Inflammatory macrophage treated with lipopolysaccharide for 4 hours (primary cell): Measurements from ENCODE around the gene PXDC1.
"Not testable (repeated sequence)": the region's sequence is repeated elsewhere in the genome, so short reads cannot be mapped to it uniquely, and the experiment has no call there.

Experiments
- DNase-seq: peaks from one replicate; pipeline ENCODE4 v3.0.0-alpha.2; 2020

PXDC1 gene

GRCh38 chr6:3762359-3762758 is 10.8 kb upstream of the PXDC1 start:
- DNase-seq, result no peak

DNA sequence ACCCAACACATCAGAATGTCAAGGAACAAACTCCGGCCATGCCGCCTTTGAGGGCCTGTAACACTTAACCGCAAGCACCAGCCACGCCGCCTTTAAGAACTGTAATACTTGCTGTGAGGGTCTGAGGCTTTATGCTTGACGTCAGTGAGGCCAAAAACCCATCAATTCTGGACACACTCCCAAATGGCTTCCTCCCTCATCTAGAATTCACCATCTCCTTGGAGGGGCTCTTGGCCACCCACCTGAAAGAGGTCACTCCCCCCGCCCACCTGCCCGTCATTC is 10.4 kb upstream of the PXDC1 start:
- DNase-seq, result no peak

DNA sequence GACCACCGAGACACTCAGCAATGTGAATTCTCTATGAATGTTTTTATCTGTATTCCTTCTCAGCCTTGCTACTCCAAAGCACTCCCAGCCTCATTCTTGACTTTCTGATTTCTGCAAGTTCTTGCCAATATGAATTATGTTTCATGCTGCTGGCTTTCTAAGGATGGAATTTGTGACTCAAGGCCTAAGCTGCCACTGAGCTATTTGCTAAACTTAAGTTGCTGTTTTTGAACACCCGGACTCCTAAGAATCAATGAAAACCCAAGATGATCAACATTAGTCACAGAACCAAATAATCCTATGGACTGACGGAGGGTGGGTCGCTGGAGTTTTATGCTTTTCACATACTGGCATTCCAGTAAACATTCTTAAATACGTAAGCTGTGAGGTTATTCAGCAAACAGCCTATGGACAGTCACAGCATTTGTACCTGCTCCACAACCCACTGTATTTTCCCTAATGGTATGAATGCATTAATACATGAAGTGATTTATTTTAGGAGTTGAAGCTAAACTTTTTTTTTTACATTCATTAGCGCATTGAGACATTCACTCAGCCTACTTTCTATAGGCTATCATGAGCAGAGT is 8.2 kb upstream of the PXDC1 start:
- no peak for DNase-seq

DNA sequence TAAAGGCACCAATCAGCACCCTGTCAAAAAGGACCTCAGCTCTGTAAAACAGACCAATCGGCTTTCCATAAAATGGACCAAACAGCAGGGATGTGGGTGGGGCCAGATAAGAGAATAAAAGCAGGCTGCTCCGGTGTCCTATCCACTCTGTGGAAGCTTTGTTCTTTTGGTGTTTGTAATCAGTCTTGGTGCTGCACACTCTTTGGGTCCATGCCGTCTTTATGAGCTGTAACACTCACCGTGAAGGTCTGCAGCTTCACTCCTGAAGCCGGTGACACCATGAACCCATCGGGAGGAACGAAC is 7.3 kb upstream of the PXDC1 start:
- DNase-seq, result no peak

DNA sequence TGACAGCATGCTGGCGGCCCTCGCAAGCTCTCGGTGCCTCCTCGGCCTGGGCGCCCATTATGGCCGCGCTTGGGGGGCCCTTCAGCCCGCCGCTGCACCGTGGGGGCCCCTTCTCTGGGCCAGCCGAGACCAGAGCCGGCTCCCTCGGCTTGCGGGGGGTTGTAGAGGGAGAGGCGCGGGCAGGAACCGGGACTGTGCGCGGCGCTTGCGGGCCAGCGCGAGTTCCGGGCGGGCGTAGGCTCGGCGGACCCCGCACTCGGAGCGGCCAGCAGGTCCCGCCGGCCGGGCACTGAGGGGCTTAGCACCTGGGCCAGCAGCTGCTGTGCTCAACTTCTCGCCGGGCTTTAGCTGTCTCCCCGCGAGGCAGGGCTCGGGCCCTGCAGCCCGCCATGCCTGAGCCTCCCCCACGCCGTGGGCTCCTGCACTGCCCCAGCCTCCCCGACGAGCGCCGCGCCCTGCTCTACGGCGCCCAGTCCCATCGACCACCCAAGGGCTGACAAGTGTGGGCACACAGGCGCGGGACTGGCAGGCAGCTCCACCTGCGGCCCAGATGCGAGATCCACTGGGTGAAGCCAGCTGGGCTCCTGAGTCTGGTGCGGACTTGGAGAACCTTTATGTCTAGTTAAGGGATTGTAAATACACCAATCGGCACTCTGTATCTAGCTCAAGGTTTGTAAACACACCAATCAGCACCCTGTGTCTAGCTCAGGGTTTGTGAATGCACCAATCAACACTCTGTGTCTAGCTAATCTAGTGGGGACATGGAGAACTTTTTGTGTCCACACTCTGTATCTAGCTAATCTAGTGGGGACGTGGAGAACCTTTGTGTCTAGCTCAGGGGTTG is 6.7 kb upstream of the PXDC1 start:
- not testable (repeated sequence) for DNase-seq

GRCh38 chr6:3757241-3757641 is 5.7 kb upstream of the PXDC1 start:
- no peak for DNase-seq

GRCh38 chr6:3756546-3756945 is 5.0 kb upstream of the PXDC1 start:
- DNase-seq, result no peak

DNA sequence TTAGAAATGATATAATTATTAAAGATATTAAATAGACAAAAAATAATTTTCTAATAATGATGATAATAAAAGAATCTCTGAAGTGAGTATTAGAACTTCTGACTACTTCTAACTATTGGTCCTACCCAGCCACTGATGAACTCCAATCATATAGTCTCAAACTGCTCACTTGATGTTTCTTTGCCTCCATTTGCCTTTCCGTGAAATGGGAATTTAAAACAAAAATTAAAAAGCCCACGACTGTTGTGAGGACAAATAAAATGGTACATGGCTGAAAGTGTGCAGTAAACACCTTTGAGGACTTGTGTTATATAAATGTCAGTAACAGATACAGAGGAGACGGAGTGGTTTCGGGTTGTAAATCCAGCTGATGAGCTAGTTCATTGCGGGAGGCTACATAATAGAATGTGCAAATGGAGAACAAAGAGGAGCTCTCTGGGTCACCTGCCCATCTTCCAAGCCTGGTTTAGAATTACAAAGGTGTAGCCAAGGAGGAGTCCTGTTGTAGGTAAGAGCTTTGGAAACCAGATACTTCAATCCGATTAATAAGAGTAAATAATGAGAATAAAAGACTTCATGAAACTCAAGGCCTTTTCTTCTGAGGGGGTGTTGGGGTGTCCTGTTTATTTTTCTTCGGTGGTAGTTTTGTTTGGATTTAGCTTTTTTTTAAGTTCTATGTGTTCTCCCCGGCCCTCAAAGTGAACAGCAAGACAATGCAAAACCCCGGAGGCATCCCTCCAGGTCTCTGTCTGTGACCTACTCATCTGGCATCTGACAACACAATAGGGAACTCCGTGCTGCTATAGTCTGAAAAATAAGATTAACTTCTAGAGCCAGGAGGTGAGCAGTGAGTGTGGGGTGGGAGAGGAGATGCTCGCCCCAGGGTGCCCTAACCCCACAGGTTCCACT is 4.4 kb upstream of the PXDC1 start:
- DNase-seq, result no peak

- DNase-seq, result no peak
These were observed 3.3 kb upstream of the PXDC1 start for GRCh38 chr6:3754776-3755175.

GRCh38 chr6:3754032-3754725 is 2.7 kb upstream of the PXDC1 start:
- DNase-seq, result not testable (repeated sequence)

GRCh38 chr6:3753228-3753835 is 1.8 kb upstream of the PXDC1 start:
- DNase-seq, result no peak

DNA sequence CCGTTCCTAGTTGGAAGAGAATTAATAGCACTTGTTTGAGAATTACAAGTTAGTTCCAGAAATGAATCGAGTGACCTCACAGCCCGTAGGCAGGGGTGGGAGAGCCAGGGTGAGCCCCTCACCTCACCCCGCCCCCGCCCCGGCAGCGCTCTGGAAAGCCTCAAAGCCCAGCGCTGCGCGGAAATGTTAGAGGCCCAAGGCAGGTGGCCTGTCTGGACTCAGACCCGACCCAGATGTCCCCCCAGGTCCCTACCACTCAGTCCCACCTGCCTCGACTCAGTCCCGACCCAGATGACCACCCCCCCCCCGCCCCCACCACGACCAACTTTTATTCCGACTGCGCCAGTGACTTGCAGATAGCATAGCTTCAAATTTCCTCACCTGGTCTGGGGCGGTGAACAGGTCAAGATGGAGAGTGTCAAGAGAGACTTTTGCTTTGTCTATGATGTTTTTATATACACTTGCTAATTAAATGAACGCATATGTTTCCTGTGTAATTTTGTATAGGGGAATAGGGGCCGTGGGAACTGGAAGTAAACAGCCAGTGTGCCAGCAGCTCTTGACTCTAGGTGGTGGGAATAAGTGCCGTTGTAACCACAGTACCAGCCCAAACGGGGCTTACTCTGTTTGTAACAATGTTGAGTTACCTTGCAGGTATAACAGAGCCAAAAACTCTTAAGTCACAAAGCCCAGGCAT is 1.2 kb upstream of the PXDC1 start:
- no peak for DNase-seq

- DNase-seq, result peak; percentile 95
These were observed 417 bp upstream of the PXDC1 start for GRCh38 chr6:3751730-3752530.

- peak; percentile 88 for DNase-seq
These were observed 1.0 kb downstream of the PXDC1 start for GRCh38 chr6:3750317-3751076.

- no peak for DNase-seq
These were observed 1.6 kb downstream of the PXDC1 start for GRCh38 chr6:3749977-3750316.

DNA sequence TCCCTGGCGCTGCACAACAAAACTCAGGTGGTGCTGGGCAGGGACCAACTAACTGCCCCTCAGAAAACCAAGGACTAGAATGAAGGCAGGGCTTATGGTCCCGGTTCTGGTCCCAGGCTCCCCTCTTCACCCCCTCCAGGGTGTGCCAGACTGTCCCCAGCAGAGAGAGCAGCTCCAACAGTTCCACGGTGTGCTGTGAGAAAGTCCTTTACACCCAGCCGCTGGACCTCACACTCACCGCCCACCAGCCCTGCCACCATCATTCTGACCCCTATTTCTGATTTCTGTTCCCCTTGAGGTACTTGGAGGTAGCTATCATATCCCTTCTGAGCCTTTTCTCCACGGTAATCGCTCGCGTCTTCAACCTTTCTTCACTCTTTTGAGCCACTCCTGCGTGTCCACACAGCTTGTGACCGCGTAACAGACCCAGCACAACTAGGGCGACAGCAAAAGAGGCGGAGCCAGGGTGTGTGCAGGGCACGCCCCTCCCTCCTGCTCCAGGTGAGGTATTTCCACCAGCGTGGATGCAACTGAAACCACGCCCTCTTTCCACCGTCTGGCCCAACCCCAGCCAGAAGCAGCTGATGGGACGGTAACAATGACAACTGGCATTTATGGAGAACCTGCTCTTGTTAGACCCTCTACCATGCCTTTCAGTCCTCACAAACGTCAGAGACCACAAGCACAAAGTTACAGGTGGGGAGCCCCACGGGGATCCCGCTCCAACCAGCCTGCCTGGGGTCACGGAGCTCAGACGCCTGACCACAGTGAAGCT is 2.3 kb downstream of the PXDC1 start:
- no peak for DNase-seq

- DNase-seq, result peak; percentile 68
These were observed 3.1 kb downstream of the PXDC1 start for GRCh38 chr6:3748208-3749066.

DNA sequence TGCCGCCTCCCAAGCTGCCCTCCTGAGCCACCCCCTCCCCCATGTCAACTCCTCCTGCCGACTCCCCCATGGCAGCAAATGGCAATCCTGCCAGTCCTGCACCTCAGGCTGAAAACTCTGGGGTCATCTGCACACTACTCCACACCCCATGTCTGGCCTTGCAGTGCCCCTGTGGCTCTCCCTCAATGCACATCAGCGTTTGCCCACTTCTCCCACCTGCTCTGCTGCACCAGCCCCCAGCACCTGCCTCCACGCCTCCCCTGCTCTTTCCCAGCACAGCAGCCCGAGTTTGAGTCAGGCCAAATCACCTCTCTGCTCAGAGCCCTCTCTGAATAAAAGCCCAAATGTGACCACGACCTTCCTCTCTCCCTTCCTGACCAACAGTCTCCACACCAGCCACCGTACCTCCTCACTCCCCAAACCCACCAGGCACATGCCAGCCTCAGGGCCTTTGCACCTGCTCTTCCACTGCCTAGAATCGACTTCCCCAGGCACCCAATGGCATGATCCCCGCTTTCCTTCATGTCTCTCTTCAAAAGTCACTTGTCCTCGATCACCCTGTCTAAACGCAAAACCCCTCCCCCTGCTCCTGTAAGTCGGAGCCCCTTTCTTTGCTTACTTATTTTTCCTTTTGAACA is 4.3 kb downstream of the PXDC1 start:
- no peak for DNase-seq
